ACC112 (cell line): ENCODE measurements around the gene MASP2.
"Not testable (repeated sequence)": the region's sequence is repeated elsewhere in the genome, so short reads cannot be mapped to it uniquely, and the experiment has no call there.

Experiments used
- H2AFZ ChIP-seq: fragments of 200-600 bp; sonication (generic); one replicate; pipeline ENCODE4 v1.6.0; 2017; ENCODE audit warnings: antibody characterized with exemption, low read length; ENCODE audit not compliant: unreplicated experiment
- H3K27ac ChIP-seq: fragments of 200-600 bp; sonication (generic); 2 replicates; pipeline ENCODE4 v1.5.1; 2014; ENCODE audit warnings: low read depth, mild to moderate bottlenecking, antibody characterized with exemption, low read length, moderate library complexity
- H3K27me3 ChIP-seq: fragments of 200-600 bp; sonication (generic); 2 replicates; pipeline ENCODE4 v1.6.1; 2014; ENCODE audit warnings: mild to moderate bottlenecking, antibody characterized with exemption, low read length, moderate library complexity, mixed read lengths; ENCODE audit not compliant: insufficient read depth
- H3K36me3 ChIP-seq: fragments of 200-600 bp; sonication (generic); 2 replicates; pipeline ENCODE4 v1.6.1; 2016; ENCODE audit warnings: mild to moderate bottlenecking, antibody characterized with exemption, low read length, moderate library complexity, mixed read lengths; ENCODE audit not compliant: insufficient read depth
- H3K4me1 ChIP-seq: fragments of 200-600 bp; sonication (generic); one replicate; pipeline ENCODE4 v1.6.1; 2016; ENCODE audit warnings: low read length, mixed read lengths; ENCODE audit not compliant: insufficient read depth, unreplicated experiment, control insufficient read depth
- H3K4me3 ChIP-seq: fragments of 200-600 bp; sonication (generic); 2 replicates; pipeline ENCODE4 v1.5.1; 2014; ENCODE audit warnings: mild to moderate bottlenecking, low read depth, low read length
- H3K79me2 ChIP-seq: fragments of 200-600 bp; sonication (generic); one replicate; pipeline ENCODE4 v1.6.0; 2016; ENCODE audit warnings: low read length; ENCODE audit not compliant: control insufficient read depth, unreplicated experiment, insufficient read depth

Gene MASP2

DNA sequence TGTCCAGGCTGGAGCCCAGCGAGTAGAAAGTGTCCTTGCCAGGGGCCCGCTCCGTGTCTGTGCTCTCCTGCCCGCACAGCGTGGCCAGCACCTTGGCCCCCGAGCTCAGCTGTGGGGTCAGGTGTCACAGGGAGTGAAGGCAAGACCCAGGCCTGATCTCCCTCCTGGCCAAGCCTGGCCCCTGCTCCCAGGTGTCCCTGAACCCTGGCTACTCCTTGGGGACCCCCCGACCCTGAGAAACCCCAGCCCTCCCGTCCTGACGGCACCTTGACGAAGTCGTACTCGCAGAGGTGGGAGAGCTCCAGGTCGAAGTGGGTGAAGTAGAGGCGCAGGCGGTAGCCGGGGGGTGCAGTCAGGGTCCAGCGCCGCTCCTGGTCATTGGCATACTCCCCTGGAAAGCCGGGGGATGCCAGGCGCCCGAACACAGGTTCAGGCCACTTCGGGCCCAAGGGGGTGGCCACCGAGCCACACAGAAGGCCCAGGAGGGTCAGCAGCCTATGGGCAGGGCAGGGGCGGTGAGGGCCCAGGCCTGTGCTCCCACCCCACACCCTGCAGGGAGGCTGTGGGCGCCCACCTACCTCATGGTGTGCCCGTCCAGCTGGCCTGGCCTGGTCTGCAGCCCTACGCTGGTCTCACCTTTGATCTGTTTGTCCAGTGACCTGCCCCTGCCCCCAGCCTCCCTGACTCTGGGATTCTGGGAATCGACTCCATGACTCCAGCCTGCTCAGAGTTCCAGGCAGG, at the start of gene MASP2:
TSS of gene MASP2 (minus strand) at position 615 of the 741 bp plus-strand sequence. CDS start at position 583, 32 bp downstream.
- H2AFZ ChIP-seq = no peak within 1 kb of the TSS

DNA sequence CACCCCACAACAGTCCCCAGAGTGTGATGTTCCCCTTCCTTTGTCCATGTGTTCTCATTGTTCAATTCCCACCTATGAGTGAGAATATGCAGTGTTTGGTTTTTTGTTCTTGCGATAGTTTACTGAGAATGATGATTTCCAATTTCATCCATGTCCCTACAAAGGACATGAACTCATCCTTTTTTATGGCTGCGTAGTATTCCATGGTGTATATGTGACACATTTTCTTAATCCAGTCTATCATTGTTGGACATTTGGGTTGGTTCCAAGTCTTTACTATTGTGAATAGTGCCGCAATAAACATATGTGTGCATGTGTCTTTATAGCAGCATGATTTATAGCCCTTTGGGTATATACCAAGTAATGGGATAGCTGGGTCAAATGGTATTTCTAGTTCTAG, 36.7 kb upstream of the MASP2 start:
- peaks cover 30% of the 10 kb centered on the region for H3K36me3 ChIP-seq

More for the DNA sequence above, at the start of gene MASP2:
- Histone ChIP-seq H3K36me3 (no peaks in the 10 kb centered on the region), H3K79me2 (no peaks in the 10 kb centered on the region), H3K4me3 (no peak within 1 kb of the TSS), H3K27me3 (0 out of 2 replicates have a peak, but pooled peaks cover 4% of the 10 kb centered on the region), H3K4me1 (no peaks in the 10 kb centered on the region), H3K27ac (no peak within 1 kb of the TSS)

DNA sequence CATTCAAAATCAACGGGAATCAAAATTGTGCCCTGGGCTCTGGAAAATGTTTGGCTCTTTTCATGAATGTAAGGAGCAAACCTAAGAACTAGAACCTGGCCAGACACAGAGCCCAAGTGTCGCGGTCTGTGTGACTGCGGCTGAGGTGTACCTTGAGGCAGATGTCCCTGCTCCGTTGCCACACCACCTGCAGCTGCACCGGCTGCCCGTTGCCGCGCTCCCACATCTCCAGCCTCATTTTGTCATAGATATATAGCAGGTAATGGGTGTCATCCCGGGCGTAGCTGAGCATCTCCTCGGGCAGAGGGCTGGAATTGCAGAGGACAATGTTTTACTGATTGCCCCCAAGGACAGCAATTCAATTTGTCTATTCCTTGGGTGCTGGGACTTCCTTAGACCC, 33.9 kb upstream of the MASP2 start:
- Histone ChIP-seq H3K36me3 (peaks cover 27% of the 10 kb centered on the region; the same call in 1 of the 2 replicates), H3K4me1 (no peaks in the 10 kb centered on the region)

More for the DNA sequence above, 36.7 kb upstream of the MASP2 start:
- not testable (repeated sequence) for H3K4me3 ChIP-seq, H3K79me2 ChIP-seq, H3K4me1 ChIP-seq, H2AFZ ChIP-seq, H3K27me3 ChIP-seq, H3K27ac ChIP-seq

DNA sequence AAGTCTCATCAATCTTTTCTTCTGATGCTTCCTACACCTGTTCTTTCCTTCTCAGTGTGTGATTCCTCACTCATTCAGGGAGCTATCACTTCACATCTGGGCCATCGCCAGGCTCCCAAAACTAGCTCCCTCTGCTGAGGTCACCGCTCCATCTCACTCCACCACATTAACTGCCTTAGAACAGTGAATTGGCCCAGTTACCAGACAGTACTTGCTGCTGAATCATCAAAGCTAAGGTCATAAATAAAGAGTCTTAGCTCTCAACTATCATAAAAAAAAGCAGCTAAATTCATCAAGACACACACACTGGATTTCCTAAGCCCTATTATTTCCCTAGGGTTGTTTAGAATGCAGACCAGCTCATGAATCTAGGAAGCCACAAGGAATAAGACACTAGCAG, 31.6 kb upstream of the MASP2 start:
- no peaks in the 10 kb centered on the region for H3K4me1 ChIP-seq
- no peaks in the 10 kb centered on the region for H3K27me3 ChIP-seq
- no peak overlapping the region for H3K27ac ChIP-seq
- peaks cover 31% of the 10 kb centered on the region; the same call in 1 of the 2 replicates for H3K36me3 ChIP-seq
- H3K4me3 ChIP-seq = no peak overlapping the region
- H2AFZ ChIP-seq = no peak overlapping the region
- H3K79me2 ChIP-seq = no peaks in the 10 kb centered on the region

More for the DNA sequence above, 33.9 kb upstream of the MASP2 start:
- H3K27me3 ChIP-seq = no peaks in the 10 kb centered on the region
- no peaks in the 10 kb centered on the region for H3K79me2 ChIP-seq
- no peak overlapping the region for H3K4me3 ChIP-seq
- H2AFZ ChIP-seq = no peak overlapping the region
- H3K27ac ChIP-seq = no peak overlapping the region

DNA sequence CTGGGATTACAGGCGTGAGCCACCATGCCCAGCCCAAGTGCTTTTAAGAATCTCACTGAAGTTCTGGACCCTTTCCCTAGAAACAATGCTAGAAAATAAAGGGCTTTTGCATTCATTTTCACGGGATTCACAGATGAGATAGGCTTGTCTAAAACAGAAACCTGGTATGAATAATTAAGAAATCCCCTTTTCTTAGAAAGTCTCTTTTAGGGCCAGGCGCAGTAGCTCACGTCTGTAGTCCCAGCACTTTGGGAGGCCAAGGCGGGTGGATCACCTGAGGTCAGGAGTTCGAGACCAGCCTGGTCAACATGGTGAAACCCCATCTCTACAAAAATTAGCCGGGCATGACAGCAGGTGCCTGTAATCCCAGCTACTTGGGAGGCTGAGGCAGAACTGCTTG, 26.4 kb upstream of the MASP2 start:
- not testable (repeated sequence) for H3K4me3 ChIP-seq, H3K27ac ChIP-seq, H3K27me3 ChIP-seq, H3K79me2 ChIP-seq, H3K4me1 ChIP-seq, H2AFZ ChIP-seq
- peaks cover 17% of the 10 kb centered on the region; the same call in 1 of the 2 replicates for H3K36me3 ChIP-seq

DNA sequence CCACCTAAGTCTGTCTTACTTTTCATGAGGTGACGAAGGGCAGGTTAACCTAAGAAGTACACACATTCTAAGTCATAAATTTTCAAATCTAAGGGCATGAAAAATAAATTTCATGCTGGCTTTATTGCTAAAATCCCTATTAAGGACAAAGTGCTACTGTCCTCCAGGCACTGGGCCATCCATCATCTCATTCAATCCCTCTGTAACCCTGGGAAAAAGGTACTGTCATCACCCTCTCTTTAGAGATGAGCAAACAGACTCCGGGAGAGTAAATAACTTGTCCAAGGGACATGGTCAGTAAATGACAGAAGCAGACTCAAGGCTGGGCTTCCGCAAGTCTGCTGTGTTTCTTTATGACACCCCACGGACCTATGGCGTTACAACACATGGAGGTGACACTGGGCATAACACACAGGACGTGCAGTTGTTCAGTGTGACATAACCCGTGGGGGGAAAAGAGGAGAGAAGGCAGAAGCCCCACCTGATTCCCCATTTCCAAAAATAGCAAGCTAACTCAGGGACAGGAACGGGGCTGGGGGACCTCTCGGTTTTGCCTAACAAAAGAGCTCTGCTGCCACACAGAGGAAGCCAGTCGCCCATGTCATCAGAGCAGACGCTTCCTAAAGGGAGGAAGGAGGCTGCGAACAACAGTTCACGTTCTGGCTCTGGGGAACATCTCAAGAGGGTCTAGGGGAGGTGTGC, 25.3 kb upstream of the MASP2 start:
- H3K27me3 ChIP-seq = no peaks in the 10 kb centered on the region
- no peak overlapping the region for H3K27ac ChIP-seq
- H3K4me1 ChIP-seq = no peaks in the 10 kb centered on the region
- no peaks in the 10 kb centered on the region for H3K79me2 ChIP-seq
- H2AFZ ChIP-seq = no peak overlapping the region
- H3K36me3 ChIP-seq = peaks cover 18% of the 10 kb centered on the region; the same call in 1 of the 2 replicates
- H3K4me3 ChIP-seq = no peak overlapping the region

DNA sequence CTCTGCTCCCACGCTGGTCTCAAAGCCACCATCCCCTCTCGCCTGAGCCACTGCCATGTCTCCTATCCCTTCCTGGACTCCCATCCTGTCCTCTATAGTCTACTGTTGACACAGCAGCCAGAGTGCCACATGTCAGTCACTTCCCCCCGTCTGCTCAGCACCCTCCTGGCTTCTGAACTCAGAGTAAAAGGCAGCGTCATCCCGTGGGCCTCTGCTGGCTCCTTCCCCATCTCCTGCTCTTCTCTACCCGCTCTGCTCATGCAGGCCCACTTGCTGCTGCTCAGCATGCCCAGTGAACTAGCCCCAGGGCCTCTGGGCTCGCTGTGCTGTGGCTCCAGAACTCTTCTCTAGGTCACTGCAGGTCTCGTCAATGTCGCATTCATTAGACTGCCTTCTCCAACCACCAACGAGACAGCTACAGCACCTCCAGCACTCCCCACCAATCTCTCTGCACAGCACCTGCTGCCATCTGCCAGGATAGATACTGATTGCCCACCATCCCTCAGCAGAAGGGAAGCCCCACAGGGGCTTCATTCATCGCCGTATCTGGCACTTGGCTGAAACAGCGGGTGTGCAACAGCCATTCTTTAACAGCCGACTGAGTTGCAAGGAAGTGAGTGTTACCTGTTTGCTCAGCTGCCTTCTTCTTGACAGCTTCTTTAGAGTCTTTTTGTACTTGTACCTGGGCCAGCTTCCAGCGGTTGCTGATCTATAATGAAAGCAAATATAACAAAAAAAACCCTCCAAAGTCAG, 24.6 kb upstream of the MASP2 start:
- peaks cover 15% of the 10 kb centered on the region; the same call in 1 of the 2 replicates for H3K36me3 ChIP-seq

DNA sequence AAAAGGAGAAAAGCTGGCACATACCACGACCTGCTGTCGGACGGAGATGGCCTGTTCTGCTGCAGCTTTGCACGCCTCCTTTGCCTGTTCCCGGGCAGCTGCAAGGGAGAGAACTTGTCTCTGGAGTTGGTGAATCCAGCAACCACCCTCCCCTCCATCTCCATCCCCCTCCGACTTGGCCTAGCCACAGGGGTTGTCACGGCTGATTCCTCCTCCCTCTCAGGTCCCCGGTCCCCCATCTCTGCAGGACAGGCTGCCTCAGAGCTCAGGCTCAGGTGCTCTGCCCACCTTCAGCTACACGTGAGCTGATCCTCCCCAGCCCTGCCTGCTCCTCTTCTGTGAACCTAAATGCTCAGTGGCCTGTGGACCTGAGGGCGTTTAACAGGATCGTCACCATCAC, 23.8 kb upstream of the MASP2 start:
- Histone ChIP-seq H3K36me3 (peaks cover 15% of the 10 kb centered on the region), H2AFZ (no peak overlapping the region), H3K4me1 (no peaks in the 10 kb centered on the region), H3K27ac (no peak overlapping the region), H3K4me3 (no peak overlapping the region), H3K79me2 (no peaks in the 10 kb centered on the region), H3K27me3 (no peaks in the 10 kb centered on the region)

More for the DNA sequence above, 24.6 kb upstream of the MASP2 start:
- Histone ChIP-seq H3K4me1 (no peaks in the 10 kb centered on the region), H3K4me3 (no peak overlapping the region), H3K27ac (no peak overlapping the region), H2AFZ (no peak overlapping the region), H3K79me2 (no peaks in the 10 kb centered on the region), H3K27me3 (no peaks in the 10 kb centered on the region)

DNA sequence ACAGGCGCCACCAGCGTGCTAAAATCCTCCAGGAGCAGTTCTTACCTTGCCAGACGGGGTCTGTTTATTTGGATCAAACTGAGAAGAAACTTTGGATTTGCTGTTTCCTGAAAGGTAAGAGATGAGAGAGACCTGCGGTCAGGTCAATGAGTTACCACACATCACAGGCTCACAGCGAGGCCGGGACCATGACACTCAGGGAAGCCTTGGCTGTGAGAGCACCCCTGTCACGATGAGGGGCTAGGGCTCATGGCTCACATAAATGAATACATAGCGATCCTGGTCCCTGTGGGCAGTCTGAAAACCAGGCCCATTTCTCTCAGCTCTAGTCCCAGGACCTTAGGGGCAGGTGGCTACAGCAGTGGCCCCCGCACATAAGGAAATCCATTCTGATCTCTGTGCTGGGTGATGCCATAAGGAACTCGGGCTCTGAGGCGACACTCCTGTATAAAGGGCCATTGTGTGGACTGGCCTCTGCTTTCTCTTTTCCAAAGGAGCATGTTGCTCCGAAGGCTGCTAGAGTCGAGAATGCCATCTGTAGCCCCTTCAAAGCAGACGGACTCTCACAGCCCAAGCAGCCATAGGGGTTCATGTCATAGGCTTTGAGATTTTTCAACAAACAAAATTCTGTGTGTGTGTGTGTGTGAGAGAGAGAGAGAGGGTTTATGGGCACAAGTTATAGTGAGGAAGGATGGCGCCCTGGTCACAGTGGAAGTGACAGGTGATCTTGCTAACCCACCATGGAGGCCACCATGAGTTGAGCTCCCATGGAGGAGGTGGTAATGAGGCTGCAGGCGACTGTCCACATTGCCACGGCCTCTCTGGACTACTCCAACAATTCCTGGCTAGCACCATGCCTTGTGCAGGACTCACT, 21.8 kb upstream of the MASP2 start:
- Histone ChIP-seq H3K36me3 (peaks cover 19% of the 10 kb centered on the region), H2AFZ (no peak overlapping the region), H3K4me1 (no peaks in the 10 kb centered on the region), H3K27me3 (no peaks in the 10 kb centered on the region), H3K27ac (no peak overlapping the region), H3K4me3 (no peak overlapping the region), H3K79me2 (no peaks in the 10 kb centered on the region)
